ENCODE data around the gene MOK. TPM values are rescaled to one million over a fixed set of nuclear protein-coding genes. Genes with fewer than 3 reads are reported as not detected.

MOK gene
- total RNA-seq, 1 experiment from 2014 or later, result 2.0 TPM

- ATAC-seq, result no peak
- TF ChIP-seq FOXK1 (CRISPR knock-in tag; IDR thresholded peaks at IDR 0.05), result no peak
- TF ChIP-seq ATF3 (CRISPR knock-in tag; conservative IDR thresholded peaks at IDR 0.05), result no peak
- no peak for TF ChIP-seq ZNF232 (CRISPR knock-in tag; IDR thresholded peaks at IDR 0.05)
- TF ChIP-seq JUN (CRISPR knock-in tag; IDR thresholded peaks at IDR 0.05), result no peak
- TF ChIP-seq CREM (CRISPR knock-in tag; IDR thresholded peaks at IDR 0.05), result no peak
- no peak for TF ChIP-seq IRF1 (CRISPR knock-in tag; IDR thresholded peaks at IDR 0.05)
- TF ChIP-seq HMGA2 (CRISPR knock-in tag; IDR thresholded peaks at IDR 0.05), result no peak
- TF ChIP-seq ATF6 (CRISPR knock-in tag; IDR thresholded peaks at IDR 0.05), result no peak
- no peak for TF ChIP-seq CDX4 (CRISPR knock-in tag; IDR thresholded peaks at IDR 0.05; ENCODE audit: borderline replicate concordance)
- no peak for TF ChIP-seq MAX (CRISPR knock-in tag; IDR thresholded peaks at IDR 0.05)
- TF ChIP-seq NFYB (CRISPR knock-in tag; conservative IDR thresholded peaks at IDR 0.05; ENCODE audit: low read depth), result no peak
- TF ChIP-seq CTCF (IDR thresholded peaks at IDR 0.05), result no peak
- no peak for TF ChIP-seq ZBTB21 (CRISPR knock-in tag; IDR thresholded peaks at IDR 0.05; ENCODE audit: borderline replicate concordance)
- no peak for TF ChIP-seq STAT6 (CRISPR knock-in tag; conservative IDR thresholded peaks at IDR 0.05; ENCODE audit: low read depth)
- CTCF ChIA-PET, result interaction anchor here (0.6 kb wide), 1 partner anchor 50 kb away, joined by 3 read pairs; no protein-coding TSS in a partner anchor
These were observed 40.6 kb downstream of the MOK start for GRCh38 chr14:102264355-102264754.

GRCh38 chr14:102262929-102263462 is 42.0 kb downstream of the MOK start:
- Mint-ChIP-seq H3K4me3 (no peak overlapping the region), H3K4me1 (peaks cover 9% of the 10 kb centered on the region), H3K36me3 (no peaks in the 10 kb centered on the region), H3K27me3 (ENCODE audit: low read depth) (no peaks in the 10 kb centered on the region), H3K27ac (no peak overlapping the region), H3K9me3 (no peaks in the 10 kb centered on the region)
- ChIA-PET POLR2A (interaction anchor here (0.6 kb wide), 1 partner anchor 139 kb away, joined by 6 read pairs; no protein-coding TSS in a partner anchor), CTCF (interaction anchor here (0.6 to 0.9 kb wide), 4 partner anchors 14 to 165 kb away, joined by 3 to 4 read pairs (median 3); no protein-coding TSS in a partner anchor)
- ATAC-seq (peak; percentile 95), DNase-seq (ENCODE audit: low spot score) (peak; percentile 27)
- TF ChIP-seq ERG (CRISPR knock-in tag; IDR thresholded peaks at IDR 0.05) (no peak), JAZF1 (CRISPR knock-in tag; IDR thresholded peaks at IDR 0.05) (no peak), CBFB (CRISPR knock-in tag; IDR thresholded peaks at IDR 0.05; ENCODE audit: low read depth) (no peak), SOX15 (CRISPR knock-in tag; IDR thresholded peaks at IDR 0.05) (no peak), IRF2 (CRISPR knock-in tag; IDR thresholded peaks at IDR 0.05; ENCODE audit: borderline replicate concordance, low read depth) (no peak), USF2 (CRISPR knock-in tag; IDR thresholded peaks at IDR 0.05) (peak; percentile 59; the same call in 1 of the 2 replicates), NR2C2 (CRISPR knock-in tag; IDR thresholded peaks at IDR 0.05) (no peak)

More at GRCh38 chr14:102264355-102264754, 40.6 kb downstream of the MOK start:
- H3K36me3 Mint-ChIP-seq, result no peaks in the 10 kb centered on the region
- no peak for DNase-seq (ENCODE audit: low spot score)
- peaks cover 9% of the 10 kb centered on the region for H3K4me1 Mint-ChIP-seq
- H3K9me3 Mint-ChIP-seq, result no peaks in the 10 kb centered on the region
- H3K4me3 Mint-ChIP-seq, result no peak overlapping the region
- no peak overlapping the region for H3K27ac Mint-ChIP-seq
- H3K27me3 Mint-ChIP-seq (ENCODE audit: low read depth), result no peaks in the 10 kb centered on the region
- POLR2A ChIA-PET, result interaction anchor here (0.6 kb wide), 1 partner anchor 270 kb away, joined by 4 read pairs; no protein-coding TSS in a partner anchor

Data from WTC11 (cell line).